IMR-90 (cell line): ENCODE data around the gene ATXN10. TPM values are rescaled to one million over a fixed set of nuclear protein-coding genes. Genes with fewer than 3 reads are reported as not detected.

ENCODE experiments used
- ATAC-seq: fragments of 200-7000 bp; cut with Tn5 transposase; 2 replicates; pipeline ENCODE4 v1.9.1; 2020; ENCODE audit warnings: low read depth, mild to moderate bottlenecking, moderate library complexity
- Bru-seq: library from RNA; stranded (reverse); fragments of 400-500 nt; gene quantifications from one replicate; lab custom pipeline; 2021; lab: Mats Ljungman, UMichigan
- BruChase-seq, 2 experiments: library from RNA; stranded (reverse); fragments of 400-500 nt; gene quantifications; one replicate each; lab custom pipeline; 2021; lab: Mats Ljungman, UMichigan
- BruUV-seq: library from RNA; stranded (reverse); fragments of 400-500 nt; replicated peaks from 2 replicates; lab custom pipeline; 2021; lab: Mats Ljungman, UMichigan
- CTCF ChIA-PET: fragments of 300-600 bp; formaldehyde crosslinking; extraction: SDS; loops from one replicate; lab custom pipeline; 2021; ENCODE audit warnings: antibody characterized with exemption; lab: Yijun Ruan, JAX
- POLR2A ChIA-PET: fragments of 300-600 bp; sonication (Branson Sonifier 250); formaldehyde crosslinking; loops from one replicate; lab custom pipeline; 2022; ENCODE audit warnings: antibody characterized with exemption; ENCODE audit not compliant: unreplicated experiment; lab: Charles Lee
- DNase-seq: peaks from one replicate; pipeline ENCODE4 v3.0.0; 2013
- H2AFZ ChIP-seq: replicated peaks from 2 replicates; pipeline ENCODE3; 2013; ENCODE audit warnings: low read length, mild to moderate bottlenecking; ENCODE audit not compliant: poor library complexity
- H2AK5ac ChIP-seq: 2 replicates; pipeline ENCODE4 v1.6.1; 2013; ENCODE audit warnings: low read depth, low read length, inconsistent platforms
- H2AK9ac ChIP-seq: replicated peaks from 2 replicates; pipeline ENCODE3; 2013; ENCODE audit warnings: mild to moderate bottlenecking, low read depth, low read length, moderate library complexity; ENCODE audit not compliant: poor library complexity
- H2BK120ac ChIP-seq: 2 replicates; pipeline ENCODE4 v1.6.1; 2013; ENCODE audit warnings: low read depth, low read length, inconsistent platforms
- H2BK15ac ChIP-seq: 3 replicates; pipeline ENCODE4 v1.6.1; 2013; ENCODE audit warnings: low read depth, low read length, inconsistent platforms
- H2BK20ac ChIP-seq: 2 replicates; pipeline ENCODE4 v1.6.1; 2013; ENCODE audit warnings: low read depth, mild to moderate bottlenecking, inconsistent platforms, low read length, moderate library complexity
- H2BK5ac ChIP-seq: 2 replicates; pipeline ENCODE4 v1.6.1; 2013; ENCODE audit warnings: mild to moderate bottlenecking, low read depth, low read length, inconsistent platforms; ENCODE audit not compliant: poor library complexity, severe bottlenecking
- H3K14ac ChIP-seq: replicated peaks from 2 replicates; pipeline ENCODE4 v1.6.1; 2013; ENCODE audit warnings: low read depth, low read length, inconsistent platforms
- H3K18ac ChIP-seq: 2 replicates; pipeline ENCODE4 v1.6.1; 2013; ENCODE audit warnings: low read depth, low read length, control low read depth
- H3K23ac ChIP-seq: 2 replicates; pipeline ENCODE4 v1.6.1; 2013; ENCODE audit warnings: low read depth, low read length, inconsistent platforms
- H3K27ac ChIP-seq: 2 replicates; pipeline ENCODE4 v1.5.1; 2013; ENCODE audit warnings: mild to moderate bottlenecking, control low read depth, low read length; ENCODE audit not compliant: insufficient read depth
- H3K27me3 ChIP-seq: 2 replicates; pipeline ENCODE4 v1.6.1; 2013; ENCODE audit warnings: low read length; ENCODE audit not compliant: control insufficient read depth, insufficient read depth
- H3K36me3 ChIP-seq: 2 replicates; pipeline ENCODE4 v1.6.1; 2013; ENCODE audit warnings: low read length, mixed read lengths; ENCODE audit not compliant: control insufficient read depth, insufficient read depth
- H3K4ac ChIP-seq: 2 replicates; pipeline ENCODE4 v1.6.1; 2013; ENCODE audit warnings: low read depth, low read length, inconsistent platforms
- H3K4me1 ChIP-seq: 2 replicates; pipeline ENCODE4 v1.6.1; 2013; ENCODE audit warnings: low read length, mixed read lengths; ENCODE audit not compliant: control insufficient read depth, insufficient read depth
- H3K4me2 ChIP-seq: 2 replicates; pipeline ENCODE4 v1.6.1; 2013; ENCODE audit warnings: low read depth, mild to moderate bottlenecking, control low read depth, low read length, moderate library complexity
- H3K4me3 ChIP-seq: 2 replicates; pipeline ENCODE4 v1.5.1; 2013; ENCODE audit warnings: low read depth, mild to moderate bottlenecking, control low read depth, low read length, moderate library complexity; ENCODE audit not compliant: insufficient read depth
- H3K56ac ChIP-seq: 2 replicates; pipeline ENCODE4 v1.6.1; 2013; ENCODE audit warnings: low read length, inconsistent platforms; ENCODE audit not compliant: insufficient read depth; ENCODE audit errors: extremely low read depth
- H3K79me1 ChIP-seq, 2 experiments: 2 replicates each; pipeline ENCODE4 v1.6.1; 2013; ENCODE audit warnings: low read length in 2 of 2, inconsistent platforms in 1 of 2, low read depth in 1 of 2
- H3K9ac ChIP-seq: 2 replicates; pipeline ENCODE4 v1.6.1; 2013; ENCODE audit warnings: low read depth, low read length, control low read depth
- H3K9me1 ChIP-seq: 2 replicates; pipeline ENCODE4 v1.6.1; 2013; ENCODE audit warnings: low read length, inconsistent platforms; ENCODE audit not compliant: insufficient read depth
- H3K9me3 ChIP-seq: 2 replicates; pipeline ENCODE4 v1.6.1; 2013; ENCODE audit warnings: low read length; ENCODE audit not compliant: control insufficient read depth, insufficient read depth
- H4K20me1 ChIP-seq: 2 replicates; pipeline ENCODE4 v1.6.1; 2013; ENCODE audit warnings: low read length, inconsistent platforms; ENCODE audit not compliant: insufficient read depth
- H4K5ac ChIP-seq: 2 replicates; pipeline ENCODE4 v1.6.1; 2013; ENCODE audit warnings: mild to moderate bottlenecking, low read depth, low read length, control low read depth
- H4K8ac ChIP-seq, 2 experiments: 2 replicates each; pipeline ENCODE4 v1.6.1; 2013; ENCODE audit warnings: low read depth in 2 of 2, low read length in 2 of 2, control low read depth in 1 of 2, inconsistent platforms in 1 of 2
- H4K91ac ChIP-seq: 2 replicates; pipeline ENCODE4 v1.6.1; 2013; ENCODE audit warnings: low read depth, low read length, inconsistent platforms; ENCODE audit not compliant: insufficient read depth
- MAZ ChIP-seq: IDR thresholded peaks from 2 replicates; pipeline ENCODE4 v1.6.1; 2012; ENCODE audit warnings: low read depth, mild to moderate bottlenecking, low read length, improper control_type of control experiment, moderate library complexity, borderline replicate concordance
- MXI1 ChIP-seq: IDR thresholded peaks from 2 replicates; pipeline ENCODE4 v1.6.1; 2012; ENCODE audit warnings: low read depth, mild to moderate bottlenecking, low read length, moderate library complexity, borderline replicate concordance
- POLR2A ChIP-seq: IDR thresholded peaks from 2 replicates; pipeline ENCODE4 v1.6.1; 2012; ENCODE audit warnings: mild to moderate bottlenecking, low read depth, low read length
- USF2 ChIP-seq: fragments of 150-350 bp; IDR thresholded peaks from 2 replicates; pipeline ENCODE4 v1.6.1; 2017; ENCODE audit warnings: mild to moderate bottlenecking, antibody characterized with exemption, low read length, low read depth
- WGBS, 2 experiments: methylation state at CpG; one replicate each; pipeline versions ENCODE4 v1.1.5 to v1.1.7; 2013; ENCODE audit warnings: missing lambda C conversion rate in 2 of 2; ENCODE audit not compliant: insufficient read length in 1 of 2; ENCODE audit errors: extremely low coverage in 2 of 2; 5-methylcytosine and 5-hydroxymethylcytosine counted together
- dilution Hi-C: fragments of 300-500 bp; cut with HindIII; formaldehyde crosslinking; loops from one replicate; pipeline ENCODE4 v1.14.3; 2018; ENCODE audit warnings: low sequenced_read_pairs; ENCODE audit not compliant: unreplicated experiment
- in situ Hi-C: fragments of 300-500 bp; cut with MboI; formaldehyde crosslinking; loops from 3 replicates; pipeline ENCODE4 v1.14.3; 2019; ENCODE audit warnings: low sequenced_read_pairs, inconsistent platforms, mixed read lengths
- intact Hi-C: fragments of 100-400 bp; cut with micrococcal nuclease; formaldehyde crosslinking; loops from 2 replicates; pipeline ENCODE4 v1.10.0; 2022
- long read RNA-seq: library from polyadenylated mRNA; unstranded; transcript quantifications from one replicate; pipeline ENCODE4 v2.0.0, GENCODE V29; 2021; ENCODE audit not compliant: unreplicated experiment
- polyA plus RNA-seq, 3 experiments: library from polyadenylated mRNA; depleted of rRNA; stranded (reverse); fragments of >200 nt; gene quantifications; 2 replicates each; pipeline ENCODE4 v1.2.3, GENCODE V29; 2012; ENCODE audit warnings: low replicate concordance in 1 of 3
- total RNA-seq: library from RNA; depleted of rRNA; stranded (reverse); fragments of >200 nt; gene quantifications from 2 replicates; pipeline ENCODE4 v1.2.3, GENCODE V29; 2012; rRNA removed

Gene ATXN10
- total RNA-seq (116 and 119 TPM in 2 replicates), polyA plus RNA-seq (2012; rRNA removed) (197 and 231 TPM in 2 replicates), Bru-seq, nascent RNA (percentile 94 among the genes with signal in this experiment), BruChase-seq, experiment 1, labeled RNA remaining after a 6-hour chase (percentile 86 among the genes with signal in this experiment), BruChase-seq, experiment 2, labeled RNA remaining after a 2-hour chase (percentile 91 among the genes with signal in this experiment)
- polyA plus RNA-seq (2012; cell fraction: cytosol; rRNA removed) = 32.5 and 114 TPM in 2 replicates
- polyA plus RNA-seq (2012; cell fraction: nucleus; rRNA removed; ENCODE audit: low replicate concordance) = 8.9 and 101 TPM in 2 replicates
- long read RNA-seq, transcript ATXN10-201 (12 exons, 3,329 nt) = major isoform, 288 of 322 reads
- long read RNA-seq, partial matches to known transcripts = 13 of 322 reads
- long read RNA-seq, other reads (novel, unspliced or antisense) = 21 of 322 reads

GRCh38 chr22:45671783-45672563, at the start of gene ATXN10:
Gene ATXN10 (plus strand): TSS chr22:45671834. CDS start chr22:45672064, 230 bp downstream.
- peak within 1 kb of the TSS; percentile 90 for H4K5ac ChIP-seq
- dilution Hi-C loops (no loop called here), in situ Hi-C loops (no loop called here), intact Hi-C loops (no loop called here)
- H2BK5ac ChIP-seq = peak within 1 kb of the TSS; percentile 98
- H2AK5ac ChIP-seq = peak within 1 kb of the TSS; percentile 99
- peaks cover 40% of the 10 kb centered on the region for H4K20me1 ChIP-seq
- peak within 1 kb of the TSS; percentile 93 for H4K91ac ChIP-seq
- DNase-seq (peak; percentile 65), ATAC-seq (peak; percentile 81)
- H2BK20ac ChIP-seq = peak within 1 kb of the TSS; percentile 9; the same call in 1 of the 2 replicates
- H3K9me1 ChIP-seq = peaks cover 18% of the 10 kb centered on the region
- peak within 1 kb of the TSS; percentile 99 for H3K9ac ChIP-seq
- ChIA-PET POLR2A (interaction anchor here (1.8 kb wide), 1 partner anchor 38 kb away, joined by 9 read pairs; no protein-coding TSS in a partner anchor), CTCF (no interaction called here)
- peak within 1 kb of the TSS; percentile 78 for H3K56ac ChIP-seq
- H3K14ac ChIP-seq = peak within 1 kb of the TSS; percentile 99
- peak within 1 kb of the TSS; percentile 97 for H3K4me2 ChIP-seq
- H3K9me3 ChIP-seq = no peaks in the 10 kb centered on the region
- H3K4ac ChIP-seq = peak within 1 kb of the TSS; percentile 99
- peak within 1 kb of the TSS; percentile 74; the same call in 1 of the 3 replicates for H2BK15ac ChIP-seq
- H3K23ac ChIP-seq = peak within 1 kb of the TSS; percentile 100
- no peaks in the 10 kb centered on the region for H3K27me3 ChIP-seq
- TF ChIP-seq POLR2A (peak; percentile 79; the same call in 1 of the 2 replicates), USF2 (no peak), MXI1 (peak; percentile 62; the same call in 1 of the 2 replicates), MAZ (peak; percentile 85)
- H2AK9ac ChIP-seq = peak within 1 kb of the TSS; percentile 100
- peak within 1 kb of the TSS; percentile 98 for H2AFZ ChIP-seq
- WGBS, 2 experiments = 1% methylated on average over 43 of the region's 89 CpGs; no CpG with 5 or more reads in 1 of the 2 experiments
- peak within 1 kb of the TSS; percentile 96 for H2BK120ac ChIP-seq
- H3K79me1 ChIP-seq = peaks cover 18 to 50% of the 10 kb centered on the region in 2 experiments; a peak in 3 of 4 replicates
- no TSS peak for BruUV-seq
- H3K18ac ChIP-seq = peak within 1 kb of the TSS; percentile 92
- H3K4me1 ChIP-seq = peaks cover 18% of the 10 kb centered on the region
- H3K4me3 ChIP-seq = peak within 1 kb of the TSS; percentile 95
- peak within 1 kb of the TSS; percentile 93 to 99 for H4K8ac ChIP-seq
- H3K27ac ChIP-seq = peak within 1 kb of the TSS; percentile 99
- H3K36me3 ChIP-seq = peaks cover 5% of the 10 kb centered on the region; the same call in 1 of the 2 replicates
